ENCODE measurements around the gene FER1L5. TPM values are rescaled to one million over a fixed set of nuclear protein-coding genes. Genes with fewer than 3 reads are reported as not detected.

FER1L5 gene
- total RNA-seq, 5 donors from 2014 or later (not counting 1 experiment from before 2014, with no cell fraction given) = not detected

DNA sequence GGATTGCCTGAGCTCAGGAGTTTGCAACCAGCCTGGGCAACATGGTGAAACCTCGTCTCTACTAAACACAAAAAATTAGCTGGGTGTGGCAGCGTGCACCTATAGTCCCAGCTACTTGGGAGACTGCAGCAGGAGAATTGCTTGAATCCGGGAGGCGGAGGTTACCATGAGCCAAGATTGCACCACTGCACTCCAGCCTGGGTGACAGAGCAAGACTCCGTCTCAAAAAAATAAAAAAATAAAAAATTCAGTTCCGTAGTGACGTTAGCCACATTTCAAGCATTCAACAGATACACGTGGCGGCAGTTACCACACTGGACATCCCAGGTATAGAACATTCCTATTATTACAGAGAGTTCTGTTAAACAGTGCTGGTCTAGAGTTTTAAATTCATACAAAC is 8.9 kb upstream of the FER1L5 start:
- Mint-ChIP-seq H3K27ac (no peak overlapping the region), H3K4me3 (no peak overlapping the region), H3K36me3 (peaks cover 35% of the 10 kb centered on the region), H3K4me1 (peaks cover 35 to 62% (median 60%) of the 10 kb centered on the region in 3 donors), H3K9me3 (no peaks in the 10 kb centered on the region), H3K27me3 (no peaks in the 10 kb centered on the region)
- Histone ChIP-seq H3K27ac (ENCODE audit: low read length) (no peak overlapping the region), H3K9me3 (no peaks in the 10 kb centered on the region), H3K36me3 (ENCODE audit: control insufficient read depth in 2 of 2, extremely low read depth in 1 of 2, insufficient read depth in 1 of 2, low read length in 1 of 2) (peaks cover 6 to 46% of the 10 kb centered on the region in 2 donors), H3K27me3 (replicated peaks in 1 of 2; ENCODE audit: control insufficient read depth in 2 of 2, extremely low read depth in 1 of 2, insufficient read depth in 2 of 2, low read length in 1 of 2) (peaks cover 0 to 3% of the 10 kb centered on the region in 2 experiments), H3K4me3 (ENCODE audit: control insufficient read depth in 1 of 2, extremely low read depth in 1 of 2, low read length in 1 of 2) (no peak overlapping the region), H3K4me1 (ENCODE audit: control insufficient read depth in 1 of 2, extremely low read depth in 1 of 2, insufficient read depth in 2 of 2, low read length in 2 of 2) (peaks cover 15 to 21% of the 10 kb centered on the region in 2 experiments)
- ChIA-PET CTCF (interaction anchor here in 1 of 2 donors (0.7 kb wide), 1 partner anchor 29 kb away, joined by 3 read pairs; no protein-coding TSS in a partner anchor), POLR2A (interaction anchor here (0.6 to 0.7 kb wide), 3 partner anchors 97 to 230 kb away, joined by 3 to 7 read pairs (median 3); partner anchors contain the start of gene ARID5A (in 1 of the 2))
- WGBS (ENCODE audit: insufficient coverage) = 94% methylated on average over 4 of the region's 9 CpGs
- DNase-seq (no peak), ATAC-seq (replicated peaks in 1 of 4) (no peak)

DNA sequence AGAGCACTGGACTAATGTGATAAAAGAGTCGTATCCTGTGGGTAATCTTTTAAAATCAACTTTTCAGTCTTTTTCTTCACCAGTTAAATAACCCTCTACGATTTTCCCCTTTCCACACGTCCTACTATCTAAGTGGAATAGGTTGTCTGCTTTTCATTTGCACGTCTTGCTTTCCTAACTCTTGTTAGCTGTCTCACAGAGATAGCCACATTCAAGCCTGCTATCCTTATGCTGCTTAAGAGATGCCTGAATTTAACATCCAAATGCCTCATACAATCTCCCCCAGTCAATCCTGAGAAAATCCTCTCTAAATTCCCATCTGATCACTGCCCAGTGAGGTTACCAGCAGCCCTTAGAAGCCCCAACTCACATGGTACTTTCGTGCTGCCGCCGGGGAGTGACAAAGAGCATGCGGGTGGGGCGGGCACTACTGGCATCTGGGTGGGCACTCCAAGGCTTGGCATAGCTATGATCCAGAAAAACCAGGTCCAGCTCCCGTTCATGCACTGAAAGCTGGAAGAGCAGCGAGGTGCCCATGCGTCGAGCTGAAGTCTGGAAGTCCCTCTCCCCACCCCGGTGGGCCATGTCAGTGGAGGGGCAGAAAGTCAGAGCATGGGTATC is 5.9 kb upstream of the FER1L5 start:
- Mint-ChIP-seq H3K4me1 (peaks cover 35 to 46% (median 42%) of the 10 kb centered on the region in 3 donors), H3K4me3 (peak overlapping the region; percentile 92 to 94 (median 93)), H3K36me3 (peaks cover 14% of the 10 kb centered on the region), H3K27ac (peak overlapping the region; percentile 88 to 90), H3K27me3 (no peaks in the 10 kb centered on the region), H3K9me3 (no peaks in the 10 kb centered on the region)
- DNase-seq (no peak), ATAC-seq (replicated peaks in 1 of 4) (no peak)
- ChIA-PET CTCF (interaction anchor here in 1 of 2 donors (0.6 kb wide), 1 partner anchor 246 kb away, joined by 4 read pairs; no protein-coding TSS in a partner anchor), POLR2A (interaction anchor here (0.6 to 0.7 kb wide), 2 partner anchors 26 to 215 kb away, joined by 3 read pairs; no protein-coding TSS in a partner anchor)
- H3K4me1 ChIP-seq (ENCODE audit: control insufficient read depth in 1 of 2, extremely low read depth in 1 of 2, insufficient read depth in 2 of 2, low read length in 2 of 2) = peaks cover 15 to 23% of the 10 kb centered on the region in 2 experiments
- peaks cover 0 to 25% of the 10 kb centered on the region in 2 donors for H3K36me3 ChIP-seq (ENCODE audit: control insufficient read depth in 2 of 2, extremely low read depth in 1 of 2, insufficient read depth in 1 of 2, low read length in 1 of 2)
- H3K4me3 ChIP-seq (ENCODE audit: control insufficient read depth in 1 of 2, extremely low read depth in 1 of 2, low read length in 1 of 2) = peak overlapping the region in 1 of 2 donors; percentile 92
- no peaks in the 10 kb centered on the region for H3K9me3 ChIP-seq
- peaks cover 0 to 4% of the 10 kb centered on the region in 2 experiments for H3K27me3 ChIP-seq (replicated peaks in 1 of 2; ENCODE audit: control insufficient read depth in 2 of 2, extremely low read depth in 1 of 2, insufficient read depth in 2 of 2, low read length in 1 of 2)
- H3K27ac ChIP-seq (ENCODE audit: low read length) = peak overlapping the region; percentile 77
- WGBS (ENCODE audit: insufficient coverage) = 89% methylated on average over 9 of the region's 14 CpGs

DNA sequence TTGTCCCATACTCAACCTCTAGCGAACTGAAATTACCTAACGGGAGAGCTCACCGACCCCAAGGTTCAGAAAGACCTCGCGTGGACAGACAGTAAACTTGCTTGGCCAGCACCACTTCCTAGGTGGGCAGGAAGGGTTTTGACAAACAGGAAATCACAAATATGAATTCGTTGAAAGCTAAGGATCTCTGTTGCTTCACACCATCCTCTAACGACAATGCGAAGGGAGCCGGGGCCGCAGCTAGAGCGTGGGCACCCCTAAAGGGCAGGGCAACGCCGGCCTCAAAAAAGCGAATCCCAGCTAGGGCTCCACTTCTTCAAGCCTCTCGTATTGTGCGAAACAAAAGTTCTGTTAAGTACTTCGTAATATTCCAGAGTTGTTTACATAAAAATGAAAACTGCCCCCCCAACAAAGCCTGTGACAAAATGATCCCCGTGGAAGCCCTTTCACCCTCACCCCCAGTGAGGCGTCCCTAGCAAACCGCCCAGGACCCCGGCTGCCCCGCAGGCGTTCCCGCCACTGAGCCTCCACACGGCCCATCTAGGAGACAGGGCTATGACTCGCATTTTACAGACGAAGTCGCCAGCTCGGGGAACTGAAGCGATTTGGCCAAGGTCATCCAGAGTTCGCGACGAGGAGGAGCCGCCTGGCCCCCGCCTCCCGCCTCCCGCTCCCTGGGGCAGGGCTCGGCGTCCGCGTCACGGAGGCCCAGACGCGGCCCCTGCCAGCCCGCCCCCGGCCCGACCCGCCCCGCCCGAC is 5.0 kb upstream of the FER1L5 start:
- no peaks in the 10 kb centered on the region for H3K9me3 Mint-ChIP-seq
- peak overlapping the region; percentile 92 to 94 (median 93) for H3K4me3 Mint-ChIP-seq

DNA sequence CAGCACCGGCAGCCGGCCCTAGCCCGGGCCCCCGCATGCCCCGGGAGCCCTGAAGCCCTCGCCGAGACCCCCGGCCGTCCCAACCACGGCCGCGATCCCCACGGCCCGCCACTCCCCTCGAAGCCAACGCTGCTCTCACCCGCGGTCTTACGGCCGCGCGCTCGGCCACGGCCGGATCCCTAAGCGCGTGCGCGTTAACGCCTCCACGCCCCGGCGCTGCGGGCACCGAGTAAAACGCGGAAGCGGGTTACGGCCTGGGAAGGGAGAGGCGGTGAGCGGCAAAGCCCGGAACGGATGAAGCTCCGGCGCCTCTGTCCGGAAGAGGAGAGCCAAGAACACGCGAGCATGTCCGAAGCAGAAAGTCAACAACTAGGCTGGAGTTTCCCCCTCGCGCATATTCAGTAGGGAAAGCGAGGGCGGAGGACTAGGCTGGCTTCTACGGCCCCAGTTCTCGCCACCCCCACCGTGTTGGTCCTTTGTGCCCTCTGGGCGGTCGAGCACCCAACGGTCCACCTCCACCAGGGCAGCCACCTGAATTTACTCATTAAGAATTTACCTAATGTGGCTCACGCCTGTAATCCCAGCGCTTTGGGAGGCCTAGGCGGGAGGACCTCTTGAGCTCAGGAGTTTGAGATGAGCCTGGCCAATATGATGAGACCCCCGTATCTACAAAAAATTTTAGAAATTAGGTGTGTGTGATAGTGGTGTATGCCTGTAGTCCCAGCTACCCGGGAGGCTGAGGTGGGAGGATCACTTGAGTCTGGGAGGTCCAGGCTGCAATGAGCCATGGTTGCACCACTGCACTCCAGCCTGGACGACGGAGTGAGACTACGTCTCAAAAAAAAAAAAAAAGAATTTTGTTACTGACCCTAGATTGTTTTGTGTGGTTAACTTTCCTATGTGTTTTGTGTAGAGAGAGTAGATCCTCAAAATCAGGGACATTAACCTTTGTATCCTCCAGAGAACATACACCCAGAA is 4.1 kb upstream of the FER1L5 start, which contains the start of gene KANSL3:
TSS of gene KANSL3 (minus strand) at position 169 of the 978 bp plus-strand sequence. CDS start 1,177 bp downstream, outside the sequence.
- no peaks in the 10 kb centered on the region for H3K9me3 Mint-ChIP-seq
- Histone ChIP-seq H3K36me3 (ENCODE audit: control insufficient read depth in 2 of 2, extremely low read depth in 1 of 2, insufficient read depth in 1 of 2, low read length in 1 of 2) (peaks cover 0 to 14% of the 10 kb centered on the region in 2 donors), H3K4me1 (ENCODE audit: control insufficient read depth in 1 of 2, extremely low read depth in 1 of 2, insufficient read depth in 2 of 2, low read length in 2 of 2) (peaks cover 15 to 23% of the 10 kb centered on the region in 2 experiments), H3K27me3 (replicated peaks in 1 of 2; ENCODE audit: control insufficient read depth in 2 of 2, extremely low read depth in 1 of 2, insufficient read depth in 2 of 2, low read length in 1 of 2) (peaks cover 0 to 4% of the 10 kb centered on the region in 2 experiments), H3K4me3 (ENCODE audit: control insufficient read depth in 1 of 2, extremely low read depth in 1 of 2, low read length in 1 of 2) (peak within 1 kb of the TSS; percentile 88 to 92), H3K27ac (ENCODE audit: low read length) (peak within 1 kb of the TSS; percentile 77), H3K9me3 (no peaks in the 10 kb centered on the region)
- POLR2A ChIA-PET = no interaction called here
- H3K4me3 Mint-ChIP-seq = peak within 1 kb of the TSS; percentile 92 to 94 (median 93)
- peak within 1 kb of the TSS; percentile 88 to 90 for H3K27ac Mint-ChIP-seq
- WGBS (ENCODE audit: insufficient coverage) = 5% methylated on average over 52 of the region's 67 CpGs
- CTCF ChIA-PET = interaction anchor here (0.8 to 1.8 kb wide), 3 partner anchors 122 to 220 kb away, joined by 5 to 7 read pairs (median 5); partner anchors contain the start of genes ANKRD39 (in 1 of the 2) and CNNM4 (in 1 of the 2)
- H3K36me3 Mint-ChIP-seq = peaks cover 9% of the 10 kb centered on the region
- no peaks in the 10 kb centered on the region for H3K27me3 Mint-ChIP-seq
- DNase-seq (peak; percentile 69 to 94 (median 83)), ATAC-seq (replicated peaks in 1 of 4) (peak; percentile 83 to 92 (median 86))
- H3K4me1 Mint-ChIP-seq = peaks cover 30 to 38% (median 36%) of the 10 kb centered on the region in 3 donors

More for the DNA sequence above, 5.0 kb upstream of the FER1L5 start:
- peak overlapping the region; percentile 88 to 90 for H3K27ac Mint-ChIP-seq
- H3K27ac ChIP-seq (ENCODE audit: low read length) = peak overlapping the region; percentile 77
- H3K27me3 Mint-ChIP-seq = no peaks in the 10 kb centered on the region
- H3K36me3 ChIP-seq (ENCODE audit: control insufficient read depth in 2 of 2, extremely low read depth in 1 of 2, insufficient read depth in 1 of 2, low read length in 1 of 2) = peaks cover 0 to 19% of the 10 kb centered on the region in 2 donors
- H3K27me3 ChIP-seq (replicated peaks in 1 of 2; ENCODE audit: control insufficient read depth in 2 of 2, extremely low read depth in 1 of 2, insufficient read depth in 2 of 2, low read length in 1 of 2) = peaks cover 0 to 4% of the 10 kb centered on the region in 2 experiments
- DNase-seq (peak in 34 of 35 experiments; percentile 7 to 82 (median 72)), ATAC-seq (replicated peaks in 1 of 4) (peak; percentile 81 to 88 (median 86))
- H3K4me1 ChIP-seq (ENCODE audit: control insufficient read depth in 1 of 2, extremely low read depth in 1 of 2, insufficient read depth in 2 of 2, low read length in 2 of 2) = peaks cover 15 to 23% of the 10 kb centered on the region in 2 experiments
- no peaks in the 10 kb centered on the region for H3K9me3 ChIP-seq
- CTCF ChIA-PET = interaction anchor here (0.6 to 1.8 kb wide), 5 partner anchors 123 to 247 kb away, joined by 3 to 7 read pairs (median 5); partner anchors contain the start of genes ANKRD39 (in 1 of the 2) and CNNM4 (in 1 of the 2)
- H3K36me3 Mint-ChIP-seq = peaks cover 9% of the 10 kb centered on the region
- POLR2A ChIA-PET = interaction anchor here in 1 of 2 donors (0.6 to 0.7 kb wide), 2 partner anchors 27 to 198 kb away, joined by 3 to 8 read pairs; no protein-coding TSS in a partner anchor
- under 1% methylated on average over 27 of the region's 50 CpGs for WGBS (ENCODE audit: insufficient coverage)
- H3K4me1 Mint-ChIP-seq = peaks cover 31 to 39% (median 36%) of the 10 kb centered on the region in 3 donors
- H3K4me3 ChIP-seq (ENCODE audit: control insufficient read depth in 1 of 2, extremely low read depth in 1 of 2, low read length in 1 of 2) = peak overlapping the region; percentile 88 to 92

DNA sequence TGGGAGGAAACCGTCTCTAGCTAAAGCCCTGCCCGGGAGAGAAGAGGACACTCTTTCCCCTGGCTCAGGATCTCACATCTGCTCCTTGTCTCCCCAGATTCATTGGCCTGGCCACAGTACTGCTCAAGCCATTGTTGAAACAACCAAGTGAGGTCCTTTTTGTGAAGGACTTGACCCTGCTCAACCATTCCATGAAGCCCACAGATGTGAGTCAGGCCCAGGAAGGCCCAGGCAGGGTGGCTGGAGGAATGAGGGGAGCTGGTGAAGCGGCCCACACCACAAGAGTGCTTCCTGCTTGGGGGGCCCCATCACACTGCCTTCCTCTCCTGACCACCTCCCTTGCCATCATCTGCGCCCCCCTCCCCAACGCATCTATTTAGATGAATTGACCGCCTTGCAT is 5.1 kb downstream of the FER1L5 start:
- Histone ChIP-seq H3K9me3 (no peaks in the 10 kb centered on the region), H3K4me1 (ENCODE audit: control insufficient read depth in 1 of 2, extremely low read depth in 1 of 2, insufficient read depth in 2 of 2, low read length in 2 of 2) (no peaks in the 10 kb centered on the region), H3K27ac (ENCODE audit: low read length) (no peak overlapping the region), H3K4me3 (ENCODE audit: control insufficient read depth in 1 of 2, extremely low read depth in 1 of 2, low read length in 1 of 2) (no peak overlapping the region), H3K27me3 (replicated peaks in 1 of 2; ENCODE audit: control insufficient read depth in 2 of 2, extremely low read depth in 1 of 2, insufficient read depth in 2 of 2, low read length in 1 of 2) (peaks cover 0 to 14% of the 10 kb centered on the region in 2 experiments), H3K36me3 (ENCODE audit: control insufficient read depth in 2 of 2, extremely low read depth in 1 of 2, insufficient read depth in 1 of 2, low read length in 1 of 2) (no peaks in the 10 kb centered on the region)
- no peaks in the 10 kb centered on the region for H3K4me1 Mint-ChIP-seq
- peaks cover 0 to 2% of the 10 kb centered on the region in 2 donors for H3K27me3 Mint-ChIP-seq
- no peak overlapping the region for H3K4me3 Mint-ChIP-seq
- H3K9me3 Mint-ChIP-seq = peaks cover 0 to 9% (median 0%) of the 10 kb centered on the region in 3 donors
- ChIA-PET POLR2A (no interaction called here), CTCF (no interaction called here)
- no peak overlapping the region for H3K27ac Mint-ChIP-seq
- no peak for DNase-seq
- WGBS (ENCODE audit: insufficient coverage) = 91% methylated on average over 5 of the region's 6 CpGs
- ATAC-seq (replicated peaks in 1 of 4) = no peak
- H3K36me3 Mint-ChIP-seq = no peaks in the 10 kb centered on the region
